ENCODE results near the gene MSI2. TPM values are rescaled to one million over a fixed set of nuclear protein-coding genes. Genes with fewer than 3 reads are reported as not detected.
A peak's percentile ranks its signal among the peaks of the same experiment; 100 is the strongest.

Gene MSI2
- total and polyA plus RNA-seq, 4 donors: 9.4 to 64.0 (median 30.4) TPM

DNA sequence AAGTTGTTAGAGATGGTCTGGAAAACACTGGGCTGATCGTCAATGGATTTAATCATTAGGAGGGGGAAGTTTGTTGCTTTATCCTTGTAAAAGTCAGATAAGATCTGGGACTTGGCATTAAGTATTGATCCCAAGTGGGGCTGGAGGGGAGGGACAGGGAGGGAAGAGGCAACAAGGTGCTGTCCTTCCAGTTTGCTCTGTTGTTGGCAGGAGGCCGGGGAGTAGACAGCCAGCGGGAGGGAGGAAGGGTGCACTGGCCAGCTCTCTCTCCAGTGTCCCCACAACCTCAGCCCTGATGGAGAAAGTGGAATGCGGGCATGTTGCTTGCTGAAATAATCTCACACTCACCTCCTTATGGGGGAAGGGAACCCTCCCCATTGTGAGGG, 278.5 kb downstream of the MSI2 start:
- Histone ChIP-seq H3K27ac (ENCODE audit: low read depth in 1 of 2, low read length in 1 of 2) (peak overlapping the region in 1 of 2 donors; percentile 46), H3K4me1 (ENCODE audit: control insufficient read depth in 5 of 5, insufficient read depth in 5 of 5, low read length in 5 of 5) (peaks cover 3 to 38% (median 18%) of the 10 kb centered on the region in 5 donors), H3K4me3 (no peak overlapping the region), H3K9ac (ENCODE audit: insufficient read depth in 1 of 2, low read length in 2 of 2) (no peak overlapping the region), H3K9me3 (ENCODE audit: control insufficient read depth in 4 of 4, insufficient read depth in 3 of 4, low read length in 3 of 4) (peaks cover 0 to 2% (median 0%) of the 10 kb centered on the region in 4 donors), H3K36me3 (ENCODE audit: control insufficient read depth in 4 of 4, insufficient read depth in 4 of 4, low read length in 4 of 4) (peaks cover 0 to 3% (median 0%) of the 10 kb centered on the region in 4 donors), H3K27me3 (ENCODE audit: control insufficient read depth in 3 of 3, insufficient read depth in 3 of 3, low read length in 2 of 3) (no peaks in the 10 kb centered on the region)
- ATAC-seq (ENCODE audit: insufficient read depth, low FRiP score) (no peak), DNase-seq (no peak)
- 92 to 95% methylated on average over 4 of the region's 4 CpGs for WGBS, 2 donors
- TF ChIP-seq, protein P1, sequence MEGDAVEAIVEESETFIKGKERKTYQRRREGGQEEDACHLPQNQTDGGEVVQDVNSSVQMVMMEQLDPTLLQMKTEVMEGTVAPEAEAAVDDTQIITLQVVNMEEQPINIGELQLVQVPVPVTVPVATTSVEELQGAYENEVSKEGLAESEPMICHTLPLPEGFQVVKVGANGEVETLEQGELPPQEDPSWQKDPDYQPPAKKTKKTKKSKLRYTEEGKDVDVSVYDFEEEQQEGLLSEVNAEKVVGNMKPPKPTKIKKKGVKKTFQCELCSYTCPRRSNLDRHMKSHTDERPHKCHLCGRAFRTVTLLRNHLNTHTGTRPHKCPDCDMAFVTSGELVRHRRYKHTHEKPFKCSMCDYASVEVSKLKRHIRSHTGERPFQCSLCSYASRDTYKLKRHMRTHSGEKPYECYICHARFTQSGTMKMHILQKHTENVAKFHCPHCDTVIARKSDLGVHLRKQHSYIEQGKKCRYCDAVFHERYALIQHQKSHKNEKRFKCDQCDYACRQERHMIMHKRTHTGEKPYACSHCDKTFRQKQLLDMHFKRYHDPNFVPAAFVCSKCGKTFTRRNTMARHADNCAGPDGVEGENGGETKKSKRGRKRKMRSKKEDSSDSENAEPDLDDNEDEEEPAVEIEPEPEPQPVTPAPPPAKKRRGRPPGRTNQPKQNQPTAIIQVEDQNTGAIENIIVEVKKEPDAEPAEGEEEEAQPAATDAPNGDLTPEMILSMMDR (IDR thresholded peaks at IDR 0.05; ENCODE audit: control extremely low read depth, extremely low read depth): no peak

- no peaks in the 10 kb centered on the region for H3K27me3 ChIP-seq (ENCODE audit: control insufficient read depth in 3 of 3, insufficient read depth in 3 of 3, low read length in 2 of 3)
- H3K9ac ChIP-seq (ENCODE audit: insufficient read depth in 1 of 2, low read length in 2 of 2): no peak overlapping the region
- DNase-seq (peak in 1 of 3 donors; percentile 62), ATAC-seq (ENCODE audit: insufficient read depth, low FRiP score) (no peak)
- TF ChIP-seq, protein P1 (IDR thresholded peaks at IDR 0.05; ENCODE audit: control extremely low read depth, extremely low read depth): no peak
- H3K9me3 ChIP-seq (ENCODE audit: control insufficient read depth in 4 of 4, insufficient read depth in 3 of 4, low read length in 3 of 4): peaks cover 0 to 2% (median 0%) of the 10 kb centered on the region in 4 donors
- peaks cover 0 to 3% (median 0%) of the 10 kb centered on the region in 4 donors for H3K36me3 ChIP-seq (ENCODE audit: control insufficient read depth in 4 of 4, insufficient read depth in 4 of 4, low read length in 4 of 4)
- H3K27ac ChIP-seq (ENCODE audit: low read depth in 1 of 2, low read length in 1 of 2): peak overlapping the region in 1 of 2 donors; percentile 46
- 61 to 68% methylated on average over 6 of the region's 6 CpGs for WGBS, 2 donors
- H3K4me1 ChIP-seq (ENCODE audit: control insufficient read depth in 5 of 5, insufficient read depth in 5 of 5, low read length in 5 of 5): peaks cover 3 to 38% (median 18%) of the 10 kb centered on the region in 5 donors
- H3K4me3 ChIP-seq: no peak overlapping the region
Observed at GRCh38 chr17:57535249-57535966, 279.1 kb downstream of the MSI2 start.

DNA sequence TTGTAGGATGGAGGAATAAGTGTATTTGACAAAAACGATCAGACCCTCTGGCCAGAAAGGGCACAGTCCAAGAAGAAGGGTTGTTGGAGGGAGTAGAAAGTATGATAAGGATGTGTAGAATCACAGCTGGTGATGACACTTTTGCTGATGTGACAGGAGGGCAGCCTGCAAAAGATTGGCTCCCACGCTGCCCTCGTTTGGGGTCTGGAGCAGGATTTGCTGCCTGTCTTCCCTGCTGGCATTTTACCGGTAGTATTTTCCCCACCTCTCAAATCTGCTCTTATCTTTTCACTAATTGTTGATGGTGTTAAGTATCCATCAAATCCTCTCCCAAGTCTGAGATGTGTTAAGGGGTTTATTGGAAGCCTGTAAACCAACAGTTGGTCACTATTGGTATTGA, 280.0 kb downstream of the MSI2 start:
- Histone ChIP-seq H3K27me3 (ENCODE audit: control insufficient read depth in 3 of 3, insufficient read depth in 3 of 3, low read length in 2 of 3) (no peaks in the 10 kb centered on the region), H3K9ac (ENCODE audit: insufficient read depth in 1 of 2, low read length in 2 of 2) (no peak overlapping the region), H3K4me3 (no peak overlapping the region), H3K4me1 (ENCODE audit: control insufficient read depth in 5 of 5, insufficient read depth in 5 of 5, low read length in 5 of 5) (peaks cover 3 to 38% (median 18%) of the 10 kb centered on the region in 5 donors), H3K27ac (ENCODE audit: low read depth in 1 of 2, low read length in 1 of 2) (no peak overlapping the region), H3K36me3 (ENCODE audit: control insufficient read depth in 4 of 4, insufficient read depth in 4 of 4, low read length in 4 of 4) (peaks cover 0 to 3% (median 0%) of the 10 kb centered on the region in 4 donors), H3K9me3 (ENCODE audit: control insufficient read depth in 4 of 4, insufficient read depth in 3 of 4, low read length in 3 of 4) (peaks cover 0 to 2% (median 0%) of the 10 kb centered on the region in 4 donors)
- 87 to 95% methylated on average over 4 of the region's 4 CpGs for WGBS, 2 donors
- TF ChIP-seq, protein P1 (IDR thresholded peaks at IDR 0.05; ENCODE audit: control extremely low read depth, extremely low read depth): no peak
- ATAC-seq (ENCODE audit: insufficient read depth, low FRiP score) (no peak), DNase-seq (no peak)
